ENCODE measurements around the gene MICU1. TPM values are rescaled to one million over a fixed set of nuclear protein-coding genes. Genes with fewer than 3 reads are reported as not detected.
"Not testable (repeated sequence)": the region's sequence is repeated elsewhere in the genome, so short reads cannot be mapped to it uniquely, and the experiment has no call there.

The MICU1 gene
- total RNA-seq, 3 donors from 2014 or later: 27.2 to 44.3 (median 33.9) TPM

DNA sequence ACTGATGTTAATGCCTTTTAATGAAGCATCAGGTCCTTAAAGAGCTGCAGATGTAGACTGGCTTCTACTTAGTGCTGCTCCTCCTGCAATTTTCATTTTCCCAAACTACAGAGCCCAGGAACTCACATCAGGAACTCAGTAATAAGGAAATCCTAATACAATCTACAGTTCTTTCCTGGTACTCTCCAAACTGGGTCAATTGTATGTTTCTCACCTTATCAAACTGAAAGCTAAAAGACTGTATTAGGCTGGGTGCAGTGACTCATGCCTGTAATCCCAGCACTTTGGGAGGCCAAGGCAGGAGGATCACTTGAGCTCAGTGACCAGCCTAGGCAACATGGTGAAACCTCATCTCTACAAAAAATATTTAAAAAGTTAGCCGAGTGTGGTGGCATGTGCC lies 216.7 kb downstream of the MICU1 start:
- no peak for DNase-seq (ENCODE audit: low spot score in 2 of 2)
- Histone ChIP-seq H3K4me3 (no peak overlapping the region), H3K4me1 (no peaks in the 10 kb centered on the region), H3K9me3 (peaks cover 0 to 7% of the 10 kb centered on the region in 2 donors), H3K36me3 (no peaks in the 10 kb centered on the region), H3K27me3 (no peaks in the 10 kb centered on the region), H3K27ac (no peak overlapping the region)
- intact Hi-C loops (cut with DNase I; ENCODE audit: low total_unique reads): no loop called here
- TF ChIP-seq, protein P1, sequence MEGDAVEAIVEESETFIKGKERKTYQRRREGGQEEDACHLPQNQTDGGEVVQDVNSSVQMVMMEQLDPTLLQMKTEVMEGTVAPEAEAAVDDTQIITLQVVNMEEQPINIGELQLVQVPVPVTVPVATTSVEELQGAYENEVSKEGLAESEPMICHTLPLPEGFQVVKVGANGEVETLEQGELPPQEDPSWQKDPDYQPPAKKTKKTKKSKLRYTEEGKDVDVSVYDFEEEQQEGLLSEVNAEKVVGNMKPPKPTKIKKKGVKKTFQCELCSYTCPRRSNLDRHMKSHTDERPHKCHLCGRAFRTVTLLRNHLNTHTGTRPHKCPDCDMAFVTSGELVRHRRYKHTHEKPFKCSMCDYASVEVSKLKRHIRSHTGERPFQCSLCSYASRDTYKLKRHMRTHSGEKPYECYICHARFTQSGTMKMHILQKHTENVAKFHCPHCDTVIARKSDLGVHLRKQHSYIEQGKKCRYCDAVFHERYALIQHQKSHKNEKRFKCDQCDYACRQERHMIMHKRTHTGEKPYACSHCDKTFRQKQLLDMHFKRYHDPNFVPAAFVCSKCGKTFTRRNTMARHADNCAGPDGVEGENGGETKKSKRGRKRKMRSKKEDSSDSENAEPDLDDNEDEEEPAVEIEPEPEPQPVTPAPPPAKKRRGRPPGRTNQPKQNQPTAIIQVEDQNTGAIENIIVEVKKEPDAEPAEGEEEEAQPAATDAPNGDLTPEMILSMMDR (IDR thresholded peaks at IDR 0.05): no peak
- TF ChIP-seq POLR2A (IDR thresholded peaks at IDR 0.05) (no peak), POLR2AphosphoS5 (IDR thresholded peaks at IDR 0.05) (no peak)

DNA sequence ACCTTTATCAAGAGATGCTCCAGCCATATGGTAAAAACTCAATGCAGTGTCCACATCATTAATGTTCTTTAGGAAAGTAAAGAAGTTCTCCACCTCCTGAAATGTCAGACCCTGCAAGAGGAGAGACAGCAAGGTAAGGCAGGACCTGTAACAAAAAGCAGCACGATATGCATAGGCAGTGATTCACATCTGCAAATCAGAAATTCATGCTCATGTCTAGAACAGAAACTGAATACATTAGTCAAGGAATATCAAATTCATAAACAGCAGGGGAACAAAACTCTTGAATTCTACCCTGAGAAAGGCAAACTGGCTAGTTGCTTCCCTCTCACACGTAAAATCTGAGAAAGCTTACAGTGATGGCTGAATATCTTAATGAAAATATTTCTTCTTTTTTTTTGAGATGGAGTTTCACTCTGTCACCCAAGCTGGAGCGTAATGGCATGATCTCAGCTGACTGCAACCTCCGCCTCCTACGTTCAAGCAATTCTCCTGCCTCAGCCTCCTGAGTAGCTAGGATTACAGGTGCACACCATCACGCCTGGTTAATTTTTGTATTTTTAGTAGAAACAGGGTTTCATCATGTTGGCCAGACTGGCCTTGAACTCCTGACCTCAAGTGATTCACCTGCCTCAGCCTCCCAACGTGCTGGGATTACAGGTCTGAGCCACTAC lies 217.8 kb downstream of the MICU1 start:
- Histone ChIP-seq H3K27me3 (no peaks in the 10 kb centered on the region), H3K4me1 (no peaks in the 10 kb centered on the region), H3K4me3 (no peak overlapping the region), H3K9me3 (no peaks in the 10 kb centered on the region), H3K27ac (no peak overlapping the region), H3K36me3 (no peaks in the 10 kb centered on the region)
- no peak for DNase-seq (ENCODE audit: low spot score in 2 of 2)
- intact Hi-C loops (cut with DNase I; ENCODE audit: low total_unique reads): no loop called here
- TF ChIP-seq POLR2AphosphoS5 (IDR thresholded peaks at IDR 0.05) (no peak), POLR2A (IDR thresholded peaks at IDR 0.05) (no peak)
- TF ChIP-seq, protein P1 (IDR thresholded peaks at IDR 0.05): no peak

DNA sequence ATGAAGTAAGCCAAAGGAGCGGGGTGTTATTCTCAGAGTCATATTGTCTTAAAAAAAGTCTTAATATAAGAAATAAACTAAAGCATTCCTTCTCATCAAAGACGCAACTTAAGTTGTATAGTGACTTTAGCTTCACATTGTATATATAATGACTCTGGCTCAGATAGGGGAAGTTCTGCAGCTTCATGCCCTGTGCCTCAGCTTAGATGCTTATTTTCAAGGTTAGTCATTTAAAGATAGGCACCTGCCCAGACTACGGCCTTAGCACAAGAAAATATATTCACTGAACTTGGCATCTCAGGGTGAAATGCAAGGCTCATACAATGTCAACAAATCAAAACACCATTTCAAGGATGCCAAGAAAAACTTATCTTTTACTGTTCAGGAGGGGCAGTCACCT lies 218.4 kb downstream of the MICU1 start:
- Histone ChIP-seq H3K27ac (no peak overlapping the region), H3K4me3 (no peak overlapping the region), H3K27me3 (no peaks in the 10 kb centered on the region), H3K36me3 (no peaks in the 10 kb centered on the region), H3K4me1 (no peaks in the 10 kb centered on the region), H3K9me3 (no peaks in the 10 kb centered on the region)
- DNase-seq (ENCODE audit: low spot score in 2 of 2): no peak
- TF ChIP-seq POLR2AphosphoS5 (IDR thresholded peaks at IDR 0.05) (no peak), POLR2A (IDR thresholded peaks at IDR 0.05) (no peak)
- TF ChIP-seq, protein P1 (IDR thresholded peaks at IDR 0.05): no peak
- intact Hi-C loops (cut with DNase I; ENCODE audit: low total_unique reads): no loop called here

DNA sequence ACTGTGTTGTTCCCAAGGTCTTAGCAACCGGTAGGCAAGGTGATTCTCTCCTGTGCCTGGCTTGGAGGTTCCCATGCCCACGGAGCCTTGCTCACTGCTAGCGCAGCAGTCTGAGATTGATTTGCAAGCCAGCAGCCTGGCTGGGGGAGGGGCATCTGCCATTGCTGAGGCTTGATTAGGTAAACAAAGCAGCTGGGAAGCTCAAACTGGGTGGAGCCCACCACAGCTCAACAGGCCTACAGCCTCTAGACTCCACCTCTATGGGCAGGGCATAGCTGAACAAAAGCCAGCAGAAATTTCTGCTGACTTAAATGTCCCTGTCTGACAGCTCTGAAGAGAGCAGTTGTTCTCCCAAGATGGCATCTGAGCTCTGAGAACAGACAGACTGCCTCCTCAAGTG lies 230.3 kb downstream of the MICU1 start:
- H3K4me1 ChIP-seq; H3K36me3 ChIP-seq; H3K27me3 ChIP-seq; H3K4me3 ChIP-seq; intact Hi-C loops (cut with DNase I; ENCODE audit: low total_unique reads); H3K27ac ChIP-seq; DNase-seq (ENCODE audit: low spot score in 2 of 2); H3K9me3 ChIP-seq: not testable (repeated sequence)

DNA sequence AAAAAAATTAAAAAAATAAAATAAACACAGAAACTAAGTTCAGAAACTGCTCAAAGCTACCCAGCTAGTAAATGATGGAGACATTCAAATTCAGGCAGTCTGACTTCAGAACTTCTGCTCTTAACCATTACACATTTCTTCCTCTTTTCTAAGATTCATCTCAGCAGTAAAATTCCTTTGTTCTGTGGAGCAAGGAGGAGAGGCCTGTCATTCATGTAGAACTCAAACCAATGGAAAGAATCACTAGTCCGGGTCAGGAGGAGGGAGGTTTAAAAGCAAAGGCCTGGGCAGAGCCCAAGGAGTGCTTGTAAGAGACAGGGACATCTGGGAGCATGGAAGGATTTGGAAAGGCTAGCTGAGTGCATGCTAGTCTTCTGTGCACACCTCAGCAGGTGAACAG lies 233.3 kb downstream of the MICU1 start:
- no peak for DNase-seq (ENCODE audit: low spot score in 2 of 2)
- Histone ChIP-seq H3K9me3 (no peaks in the 10 kb centered on the region), H3K27ac (no peak overlapping the region), H3K4me1 (no peaks in the 10 kb centered on the region), H3K4me3 (no peak overlapping the region), H3K27me3 (no peaks in the 10 kb centered on the region), H3K36me3 (no peaks in the 10 kb centered on the region)
- intact Hi-C loops (cut with DNase I; ENCODE audit: low total_unique reads): no loop called here
- no peak for TF ChIP-seq POLR2A (IDR thresholded peaks at IDR 0.05)
- no peak for TF ChIP-seq POLR2AphosphoS5 (IDR thresholded peaks at IDR 0.05)
- TF ChIP-seq, protein P1 (IDR thresholded peaks at IDR 0.05): no peak

DNA sequence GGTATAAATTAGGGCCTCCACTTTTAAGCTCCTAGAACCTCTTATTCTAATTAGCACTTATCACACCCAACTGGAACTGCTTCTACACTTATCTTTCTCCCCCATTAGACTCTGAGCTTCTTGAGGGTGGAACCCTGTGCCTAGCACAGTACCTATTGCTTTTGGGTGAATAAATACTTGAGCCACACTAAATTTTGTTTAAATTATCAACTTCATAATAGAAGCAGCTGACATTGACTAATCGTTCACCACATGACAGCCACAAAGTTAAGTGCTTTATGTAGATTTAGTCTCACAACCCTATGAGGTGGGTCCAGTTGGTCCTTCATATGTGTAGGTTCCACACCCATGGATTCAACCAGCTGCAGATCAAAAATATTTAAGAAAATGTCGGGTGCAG lies 235.1 kb downstream of the MICU1 start:
- Histone ChIP-seq H3K4me1 (no peaks in the 10 kb centered on the region), H3K27ac (no peak overlapping the region), H3K9me3 (no peaks in the 10 kb centered on the region), H3K27me3 (no peaks in the 10 kb centered on the region), H3K4me3 (no peak overlapping the region), H3K36me3 (no peaks in the 10 kb centered on the region)
- TF ChIP-seq, protein P1 (IDR thresholded peaks at IDR 0.05): no peak
- TF ChIP-seq POLR2A (IDR thresholded peaks at IDR 0.05) (no peak), POLR2AphosphoS5 (IDR thresholded peaks at IDR 0.05) (no peak)
- intact Hi-C loops (cut with DNase I; ENCODE audit: low total_unique reads): no loop called here
- DNase-seq (ENCODE audit: low spot score in 2 of 2): no peak
